GM21786 (cell line): ENCODE results near the gene FAM120B.
"Not testable (repeated sequence)": the region's sequence is repeated elsewhere in the genome, so short reads cannot be mapped to it uniquely, and the experiment has no call there.

Experiments used
- ATAC-seq: cut with Tn5 transposase; IDR thresholded peaks from one replicate; pipeline ENCODE4 v1.9.1; 2021; ENCODE audit not compliant: unreplicated experiment

The FAM120B gene

GRCh38 chr6:170376386-170377043, 70.0 kb downstream of the FAM120B start:
- ATAC-seq, result no peak

- ATAC-seq, result no peak
Observed at GRCh38 chr6:170378502-170378901, 71.9 kb downstream of the FAM120B start.

- ATAC-seq, result no peak
Observed at GRCh38 chr6:170381562-170381961, 75.0 kb downstream of the FAM120B start.

- no peak for ATAC-seq
Observed at GRCh38 chr6:170383466-170384035, 77.0 kb downstream of the FAM120B start.

- no peak for ATAC-seq
Observed at GRCh38 chr6:170385506-170385905, 78.9 kb downstream of the FAM120B start.

GRCh38 chr6:170388113-170388512, 81.6 kb downstream of the FAM120B start:
- ATAC-seq, result no peak

- no peak for ATAC-seq
Observed at GRCh38 chr6:170393033-170393432, 86.5 kb downstream of the FAM120B start.

GRCh38 chr6:170393807-170394399, 87.3 kb downstream of the FAM120B start:
- ATAC-seq, result no peak

- ATAC-seq, result no peak
Observed at GRCh38 chr6:170394980-170395379, 88.4 kb downstream of the FAM120B start.

GRCh38 chr6:170398743-170399369, 92.3 kb downstream of the FAM120B start:
- ATAC-seq, result not testable (repeated sequence)

GRCh38 chr6:170399955-170400558, 93.5 kb downstream of the FAM120B start:
- not testable (repeated sequence) for ATAC-seq

- ATAC-seq, result no peak
Observed at GRCh38 chr6:170402318-170403040, 95.9 kb downstream of the FAM120B start.

- ATAC-seq, result no peak
Observed at GRCh38 chr6:170403451-170403850, 96.9 kb downstream of the FAM120B start.

- ATAC-seq, result no peak
Observed at GRCh38 chr6:170404036-170404435, 97.5 kb downstream of the FAM120B start.

GRCh38 chr6:170404697-170405096, 98.1 kb downstream of the FAM120B start:
- ATAC-seq, result no peak

- no peak for ATAC-seq
Observed at GRCh38 chr6:170405311-170405975, 98.9 kb downstream of the FAM120B start.

- no peak for ATAC-seq
Observed at GRCh38 chr6:170407200-170407599, 100.6 kb downstream of the FAM120B start.

GRCh38 chr6:170407932-170408331, 101.4 kb downstream of the FAM120B start:
- ATAC-seq, result no peak

- ATAC-seq, result not testable (repeated sequence)
Observed at GRCh38 chr6:170409746-170410145, 103.2 kb downstream of the FAM120B start.

- ATAC-seq, result no peak
Observed at GRCh38 chr6:170410241-170410640, 103.7 kb downstream of the FAM120B start.
